ENCODE results near the gene ST7. TPM values are rescaled to one million over a fixed set of nuclear protein-coding genes. Genes with fewer than 3 reads are reported as not detected.

The ST7 gene
- total and polyA plus RNA-seq, 2 donors (not counting 1 experiment from before 2014, with no cell fraction given) = 20.0 to 28.6 TPM

GRCh38 chr7:116963234-116963633, 9.9 kb downstream of the ST7 start:
- Histone ChIP-seq H3K4me3 (replicated peaks in 1 of 4; ENCODE audit: control extremely low read depth in 1 of 4, insufficient read depth in 1 of 4, low read depth in 3 of 4, low read length in 4 of 4) (no peak overlapping the region), H3K9me3 (ENCODE audit: control insufficient read depth, insufficient read depth, low read depth, low read length) (no peaks in the 10 kb centered on the region), H4K20me1 (ENCODE audit: control insufficient read depth, extremely low read depth, insufficient read depth, low read length) (no peaks in the 10 kb centered on the region), H3K9ac (ENCODE audit: insufficient read depth, low read length) (no peak overlapping the region), H3K4me2 (ENCODE audit: extremely low read depth, insufficient read depth, low read length) (no peak overlapping the region), H2AFZ (ENCODE audit: low read length) (no peak overlapping the region), H3K4me1 (ENCODE audit: control insufficient read depth, extremely low read depth, insufficient read depth, low read length) (no peaks in the 10 kb centered on the region), H3K79me2 (ENCODE audit: control insufficient read depth, insufficient read depth, low read length) (peaks cover 5% of the 10 kb centered on the region), H3K27ac (ENCODE audit: insufficient read depth, low read length) (no peak overlapping the region), H3K27me3 (ENCODE audit: control insufficient read depth, insufficient read depth, low read length) (no peaks in the 10 kb centered on the region), H3K36me3 (ENCODE audit: control insufficient read depth, insufficient read depth, low read length) (no peaks in the 10 kb centered on the region)
- TF ChIP-seq EZH2 (IDR thresholded peaks at IDR 0.05; ENCODE audit: low read length, missing control alignments) (no peak), CTCF (conservative IDR thresholded peaks at IDR 0.05 in 1 of 2, IDR thresholded peaks at IDR 0.05 in 1 of 2; ENCODE audit: low read depth in 1 of 2, low read length in 2 of 2) (no peak)
- DNase-seq (ENCODE audit: low read depth in 2 of 2) = no peak

- Histone ChIP-seq H3K27me3 (ENCODE audit: control insufficient read depth, insufficient read depth, low read length) (no peaks in the 10 kb centered on the region), H3K27ac (ENCODE audit: insufficient read depth, low read length) (no peak overlapping the region), H3K9ac (ENCODE audit: insufficient read depth, low read length) (no peak overlapping the region), H3K9me3 (ENCODE audit: control insufficient read depth, insufficient read depth, low read depth, low read length) (no peaks in the 10 kb centered on the region), H2AFZ (ENCODE audit: low read length) (no peak overlapping the region), H3K4me3 (replicated peaks in 1 of 4; ENCODE audit: control extremely low read depth in 1 of 4, insufficient read depth in 1 of 4, low read depth in 3 of 4, low read length in 4 of 4) (no peak overlapping the region), H4K20me1 (ENCODE audit: control insufficient read depth, extremely low read depth, insufficient read depth, low read length) (no peaks in the 10 kb centered on the region), H3K4me1 (ENCODE audit: control insufficient read depth, extremely low read depth, insufficient read depth, low read length) (no peaks in the 10 kb centered on the region), H3K4me2 (ENCODE audit: extremely low read depth, insufficient read depth, low read length) (no peak overlapping the region), H3K79me2 (ENCODE audit: control insufficient read depth, insufficient read depth, low read length) (peaks cover 2% of the 10 kb centered on the region), H3K36me3 (ENCODE audit: control insufficient read depth, insufficient read depth, low read length) (no peaks in the 10 kb centered on the region)
- DNase-seq (ENCODE audit: low read depth in 2 of 2) = no peak
- TF ChIP-seq CTCF (conservative IDR thresholded peaks at IDR 0.05 in 1 of 2, IDR thresholded peaks at IDR 0.05 in 1 of 2; ENCODE audit: low read depth in 1 of 2, low read length in 2 of 2) = no peak
- TF ChIP-seq EZH2 (IDR thresholded peaks at IDR 0.05; ENCODE audit: low read length, missing control alignments) = no peak
Observed at GRCh38 chr7:116966601-116967000, 13.3 kb downstream of the ST7 start.

GRCh38 chr7:116967254-116967922, 14.1 kb downstream of the ST7 start:
- TF ChIP-seq EZH2 (IDR thresholded peaks at IDR 0.05; ENCODE audit: low read length, missing control alignments) (no peak), CTCF (conservative IDR thresholded peaks at IDR 0.05 in 1 of 2, IDR thresholded peaks at IDR 0.05 in 1 of 2; ENCODE audit: low read depth in 1 of 2, low read length in 2 of 2) (no peak)
- DNase-seq (ENCODE audit: low read depth in 2 of 2) = no peak
- no peaks in the 10 kb centered on the region for H4K20me1 ChIP-seq (ENCODE audit: control insufficient read depth, extremely low read depth, insufficient read depth, low read length)
- H3K4me2 ChIP-seq (ENCODE audit: extremely low read depth, insufficient read depth, low read length) = no peak overlapping the region
- H3K27me3 ChIP-seq (ENCODE audit: control insufficient read depth, insufficient read depth, low read length) = no peaks in the 10 kb centered on the region
- no peaks in the 10 kb centered on the region for H3K9me3 ChIP-seq (ENCODE audit: control insufficient read depth, insufficient read depth, low read depth, low read length)
- H3K9ac ChIP-seq (ENCODE audit: insufficient read depth, low read length) = no peak overlapping the region
- peaks cover 2% of the 10 kb centered on the region for H3K79me2 ChIP-seq (ENCODE audit: control insufficient read depth, insufficient read depth, low read length)
- no peaks in the 10 kb centered on the region for H3K4me1 ChIP-seq (ENCODE audit: control insufficient read depth, extremely low read depth, insufficient read depth, low read length)
- H3K27ac ChIP-seq (ENCODE audit: insufficient read depth, low read length) = no peak overlapping the region
- H2AFZ ChIP-seq (ENCODE audit: low read length) = no peak overlapping the region
- H3K4me3 ChIP-seq (replicated peaks in 1 of 4; ENCODE audit: control extremely low read depth in 1 of 4, insufficient read depth in 1 of 4, low read depth in 3 of 4, low read length in 4 of 4) = no peak overlapping the region
- H3K36me3 ChIP-seq (ENCODE audit: control insufficient read depth, insufficient read depth, low read length) = no peaks in the 10 kb centered on the region

All from fibroblast of lung (primary cell).